Keratinocyte (primary cell): ENCODE results near the gene ACHE. TPM values are rescaled to one million over a fixed set of nuclear protein-coding genes. Genes with fewer than 3 reads are reported as not detected.
"Not testable (repeated sequence)": the region's sequence is repeated elsewhere in the genome, so short reads cannot be mapped to it uniquely, and the experiment has no call there.

Source experiments
- DNase-seq: peaks from one replicate; pipeline ENCODE4 v3.0.0-alpha.2; 2011; ENCODE audit warnings: low read depth, missing footprints, low spot score
- FAIRE-seq: peaks from 2 replicates; lab custom pipeline; 2011; peaks lifted over from hg19 to GRCh38; lab: Jason Lieb, UNC
- H2AFZ ChIP-seq: 2 replicates; pipeline ENCODE4 v1.6.0; 2012; ENCODE audit warnings: low read length, control low read depth, inconsistent platforms; ENCODE audit not compliant: control insufficient read depth
- H3K27ac ChIP-seq: 2 replicates; pipeline ENCODE4 v1.5.1; 2011; ENCODE audit warnings: low read length; ENCODE audit not compliant: control insufficient read depth, insufficient read depth
- H3K27me3 ChIP-seq: 3 replicates; pipeline ENCODE4 v1.6.0; 2011; ENCODE audit warnings: low read length; ENCODE audit not compliant: control insufficient read depth, insufficient read depth; ENCODE audit errors: extremely low read depth
- H3K36me3 ChIP-seq, 2 experiments: 2 replicates in 1 of 2; 3 replicates in 1 of 2; pipeline ENCODE4 v1.5.1; 2011; ENCODE audit warnings: low read length in 2 of 2, mild to moderate bottlenecking in 1 of 2; ENCODE audit not compliant: control insufficient read depth in 2 of 2, insufficient read depth in 2 of 2; ENCODE audit errors: extremely low read depth in 1 of 2
- H3K4me1 ChIP-seq: 3 replicates; pipeline ENCODE4 v1.5.1; 2011; ENCODE audit warnings: low read length; ENCODE audit not compliant: control insufficient read depth, insufficient read depth; ENCODE audit errors: extremely low read depth
- H3K4me2 ChIP-seq: 3 replicates; pipeline ENCODE4 v1.6.0; 2011; ENCODE audit warnings: low read depth, low read length; ENCODE audit not compliant: control insufficient read depth, insufficient read depth; ENCODE audit errors: extremely low read depth
- H3K4me3 ChIP-seq, 3 experiments: fragments of 200-600 bp in 1 of 3; sonication (generic) in 1 of 3; 2 replicates in 2 of 3; 3 replicates in 1 of 3; pipeline ENCODE4 v1.5.1; 2011 to 2016; ENCODE audit warnings: low read length in 3 of 3, mild to moderate bottlenecking in 3 of 3, control low read depth in 2 of 3, inconsistent platforms in 1 of 3, low read depth in 1 of 3, mixed read lengths in 1 of 3, mixed run types in 1 of 3, moderate library complexity in 1 of 3; ENCODE audit not compliant: control insufficient read depth in 2 of 3, insufficient read depth in 2 of 3; ENCODE audit errors: extremely low read depth in 1 of 3
- H3K79me2 ChIP-seq: 2 replicates; pipeline ENCODE4 v1.6.0; 2012; ENCODE audit warnings: low read length; ENCODE audit not compliant: control insufficient read depth, insufficient read depth
- H3K9ac ChIP-seq: 3 replicates; pipeline ENCODE4 v1.6.0; 2011; ENCODE audit warnings: low read length; ENCODE audit not compliant: control insufficient read depth, insufficient read depth; ENCODE audit errors: extremely low read depth
- H3K9me1 ChIP-seq: 3 replicates; pipeline ENCODE4 v1.6.0; 2011; ENCODE audit warnings: low read length; ENCODE audit not compliant: control insufficient read depth, insufficient read depth; ENCODE audit errors: extremely low read depth
- H3K9me3 ChIP-seq: 2 replicates; pipeline ENCODE4 v1.5.1; 2012; ENCODE audit warnings: low read depth, low read length; ENCODE audit not compliant: control insufficient read depth
- H4K20me1 ChIP-seq: 3 replicates; pipeline ENCODE4 v1.6.0; 2011; ENCODE audit warnings: low read length; ENCODE audit not compliant: control insufficient read depth, insufficient read depth; ENCODE audit errors: extremely low read depth
- EZH2 ChIP-seq: IDR thresholded peaks from one replicate; pipeline ENCODE4 v1.6.1; 2012; ENCODE audit warnings: inconsistent platforms, mild to moderate bottlenecking, low read length, moderate library complexity
- dilution Hi-C: fragments of 300-500 bp; cut with MboI; formaldehyde crosslinking; loops from one replicate; pipeline ENCODE4 v1.7.0; 2020; ENCODE audit warnings: low sequenced_read_pairs; ENCODE audit not compliant: extremely low pct_ligation_motif_present
- polyA plus RNA-seq, 5 experiments: library from polyadenylated mRNA; depleted of rRNA in 3 of 5; stranded (reverse) in 3 of 5; stranded (forward) in 1 of 5; unstranded in 1 of 5; fragments of >200 nt; gene quantifications; 1 replicate in 1 of 5; 2 replicates in 3 of 5; 3 replicates in 1 of 5; pipeline versions ENCODE4 v1.2.1 to v1.2.3, GENCODE V29; 2011 to 2012; ENCODE audit warnings: missing spikeins in 2 of 5, low read depth in 1 of 5, low replicate concordance in 1 of 5
- TF ChIP-seq, protein P1 (sequence below), 3 experiments: IDR thresholded peaks in 1 of 3; conservative IDR thresholded peaks in 1 of 3; optimal IDR thresholded peaks in 1 of 3; 2 replicates in 2 of 3; 3 replicates in 1 of 3; pipeline versions ENCODE3 to v1.5.1; 2011; ENCODE audit warnings: low read length in 3 of 3, mild to moderate bottlenecking in 3 of 3, moderate library complexity in 2 of 3, control low read depth in 1 of 3, inconsistent platforms in 1 of 3; ENCODE audit not compliant: insufficient read depth in 2 of 3; ENCODE audit errors: extremely low read depth in 1 of 3

ACHE gene
- polyA plus RNA-seq, 1 donor (not counting 4 experiments of a cell fraction or from before 2014, with no cell fraction given): 0.07 TPM

DNA sequence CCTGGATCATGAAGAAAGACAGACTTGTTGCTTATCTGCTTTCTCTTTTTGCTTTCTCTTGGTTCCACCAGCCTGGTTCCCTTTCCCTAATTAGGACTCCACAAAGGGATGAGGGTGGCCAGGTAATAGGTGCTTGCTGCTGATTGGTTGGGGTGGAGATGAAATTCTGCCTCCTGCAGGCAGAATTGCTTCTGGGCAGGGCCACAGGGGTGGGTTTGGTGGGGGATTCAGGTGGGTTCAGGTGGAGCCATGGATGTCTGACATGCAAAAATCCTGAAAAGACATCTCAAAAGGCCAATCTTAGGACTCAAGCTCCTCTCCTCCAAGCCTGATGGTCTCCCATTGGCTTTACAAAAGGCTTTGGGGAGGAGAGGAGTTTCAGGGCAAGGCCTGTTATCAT is 25.4 kb upstream of the ACHE start:
- dilution Hi-C loops: no loop called here
- H2AFZ ChIP-seq: no peak overlapping the region
- no peaks in the 10 kb centered on the region for H3K27me3 ChIP-seq
- DNase-seq (no peak), FAIRE-seq (no peak)
- H4K20me1 ChIP-seq: no peaks in the 10 kb centered on the region
- no peaks in the 10 kb centered on the region for H3K9me1 ChIP-seq
- H3K9ac ChIP-seq: no peak overlapping the region
- no peak overlapping the region for H3K4me2 ChIP-seq
- peaks cover 4% of the 10 kb centered on the region for H3K4me1 ChIP-seq
- TF ChIP-seq, protein P1, sequence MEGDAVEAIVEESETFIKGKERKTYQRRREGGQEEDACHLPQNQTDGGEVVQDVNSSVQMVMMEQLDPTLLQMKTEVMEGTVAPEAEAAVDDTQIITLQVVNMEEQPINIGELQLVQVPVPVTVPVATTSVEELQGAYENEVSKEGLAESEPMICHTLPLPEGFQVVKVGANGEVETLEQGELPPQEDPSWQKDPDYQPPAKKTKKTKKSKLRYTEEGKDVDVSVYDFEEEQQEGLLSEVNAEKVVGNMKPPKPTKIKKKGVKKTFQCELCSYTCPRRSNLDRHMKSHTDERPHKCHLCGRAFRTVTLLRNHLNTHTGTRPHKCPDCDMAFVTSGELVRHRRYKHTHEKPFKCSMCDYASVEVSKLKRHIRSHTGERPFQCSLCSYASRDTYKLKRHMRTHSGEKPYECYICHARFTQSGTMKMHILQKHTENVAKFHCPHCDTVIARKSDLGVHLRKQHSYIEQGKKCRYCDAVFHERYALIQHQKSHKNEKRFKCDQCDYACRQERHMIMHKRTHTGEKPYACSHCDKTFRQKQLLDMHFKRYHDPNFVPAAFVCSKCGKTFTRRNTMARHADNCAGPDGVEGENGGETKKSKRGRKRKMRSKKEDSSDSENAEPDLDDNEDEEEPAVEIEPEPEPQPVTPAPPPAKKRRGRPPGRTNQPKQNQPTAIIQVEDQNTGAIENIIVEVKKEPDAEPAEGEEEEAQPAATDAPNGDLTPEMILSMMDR (optimal IDR thresholded peaks at IDR 0.05 in 1 of 3, IDR thresholded peaks at IDR 0.05 in 1 of 3, conservative IDR thresholded peaks at IDR 0.05 in 1 of 3; ENCODE audit: extremely low read depth in 1 of 3, insufficient read depth in 2 of 3, low read length in 3 of 3): no peak
- TF ChIP-seq EZH2: no peak
- H3K79me2 ChIP-seq: no peaks in the 10 kb centered on the region
- no peaks in the 10 kb centered on the region for H3K9me3 ChIP-seq
- no peak overlapping the region for H3K27ac ChIP-seq
- no peak overlapping the region for H3K4me3 ChIP-seq
- no peaks in the 10 kb centered on the region for H3K36me3 ChIP-seq

DNA sequence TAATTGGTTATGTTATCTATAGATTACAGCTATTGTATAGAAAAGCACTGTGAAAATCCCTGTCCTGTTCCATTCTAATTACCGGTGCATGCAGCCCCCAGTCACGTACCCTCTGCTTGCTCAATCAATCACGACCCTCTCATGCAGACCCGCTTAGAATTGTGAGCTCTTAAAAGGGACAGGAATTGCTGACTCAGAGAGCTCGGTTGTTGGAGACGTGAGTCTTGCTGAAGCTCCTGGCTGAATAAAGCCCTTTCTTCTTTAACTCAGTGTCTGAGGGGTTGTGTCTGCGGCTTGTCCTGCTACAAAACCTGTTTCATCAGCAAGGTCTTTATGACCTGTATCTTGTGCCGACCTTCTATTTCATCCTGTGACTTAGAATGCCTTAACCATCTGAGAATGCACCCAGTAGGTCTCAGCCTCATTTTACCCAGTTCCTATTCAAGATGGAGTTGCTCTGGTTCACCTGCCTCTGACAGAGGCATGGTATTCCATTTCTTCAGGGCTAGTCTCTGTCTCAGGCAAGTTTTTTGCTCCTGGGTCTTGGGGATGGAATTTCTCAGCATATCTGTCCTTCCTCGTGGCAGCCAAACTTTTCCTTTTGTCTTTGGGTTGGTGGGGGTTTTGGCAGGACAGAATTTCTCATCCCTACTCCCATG is 24.2 kb upstream of the ACHE start:
- H3K4me3 ChIP-seq, H4K20me1 ChIP-seq, DNase-seq, FAIRE-seq, H3K79me2 ChIP-seq, H3K9me3 ChIP-seq, H3K4me2 ChIP-seq, H3K36me3 ChIP-seq, H3K27ac ChIP-seq, H3K9ac ChIP-seq, dilution Hi-C loops, H3K9me1 ChIP-seq, H3K27me3 ChIP-seq, H3K4me1 ChIP-seq, H2AFZ ChIP-seq: not testable (repeated sequence)

DNA sequence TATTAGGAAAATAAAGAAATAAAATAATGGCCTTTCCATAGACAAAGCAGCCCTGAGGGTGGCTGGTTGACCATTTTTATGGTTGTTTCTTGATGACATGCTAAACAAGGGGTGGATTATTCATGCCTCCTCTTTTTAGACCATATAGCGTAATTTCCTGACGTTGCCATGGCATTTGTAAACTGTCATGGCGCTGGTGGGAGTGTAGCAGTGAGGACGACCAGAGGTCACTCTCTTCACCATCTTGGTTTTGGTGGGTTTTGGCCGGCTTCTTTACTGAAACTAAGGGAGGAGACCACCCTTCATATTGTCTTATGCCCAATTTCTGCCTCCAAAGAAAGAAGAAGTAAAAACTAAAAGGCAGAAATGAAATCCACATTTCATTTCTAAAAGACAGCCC is 23.6 kb upstream of the ACHE start:
- H2AFZ ChIP-seq, H3K4me1 ChIP-seq, FAIRE-seq, H3K27ac ChIP-seq, H4K20me1 ChIP-seq, H3K4me2 ChIP-seq, H3K9me1 ChIP-seq, H3K79me2 ChIP-seq, DNase-seq, dilution Hi-C loops, H3K27me3 ChIP-seq, H3K4me3 ChIP-seq, H3K9ac ChIP-seq, H3K9me3 ChIP-seq, H3K36me3 ChIP-seq: not testable (repeated sequence)
